HCEC 1CT (cell line): ENCODE results near the gene ATG2A.
"Not testable (repeated sequence)": the region's sequence is repeated elsewhere in the genome, so short reads cannot be mapped to it uniquely, and the experiment has no call there.

Experiments used
- DNase-seq: peaks from one replicate; pipeline ENCODE4 v3.0.0-alpha.2; 2017

Gene ATG2A

DNA sequence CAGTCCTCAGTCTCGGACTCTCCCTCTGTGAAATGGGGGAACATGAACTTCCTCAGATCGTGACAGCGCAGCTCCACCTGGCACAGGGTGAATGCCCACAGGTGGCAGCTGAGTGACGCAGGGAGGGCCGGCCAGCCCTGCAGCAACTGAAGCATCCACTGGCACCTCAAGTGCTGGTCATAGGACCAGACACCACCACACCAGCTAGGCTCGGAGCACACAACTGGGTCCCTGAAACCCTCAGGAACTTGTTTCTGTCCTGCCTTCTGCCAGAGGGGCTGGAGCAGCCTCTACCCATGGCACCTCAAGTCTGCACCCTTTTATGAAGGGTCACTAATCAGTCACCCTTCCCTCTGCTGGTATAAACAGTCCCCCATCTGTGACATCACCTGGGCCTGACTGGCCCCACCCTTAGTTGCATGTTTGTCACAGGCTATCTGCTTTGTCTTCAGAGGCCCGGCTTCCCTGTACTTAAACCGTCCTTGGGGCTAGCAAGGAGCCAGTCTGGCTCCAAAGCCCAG is 65.1 kb downstream of the ATG2A start:
- DNase-seq = no peak

DNA sequence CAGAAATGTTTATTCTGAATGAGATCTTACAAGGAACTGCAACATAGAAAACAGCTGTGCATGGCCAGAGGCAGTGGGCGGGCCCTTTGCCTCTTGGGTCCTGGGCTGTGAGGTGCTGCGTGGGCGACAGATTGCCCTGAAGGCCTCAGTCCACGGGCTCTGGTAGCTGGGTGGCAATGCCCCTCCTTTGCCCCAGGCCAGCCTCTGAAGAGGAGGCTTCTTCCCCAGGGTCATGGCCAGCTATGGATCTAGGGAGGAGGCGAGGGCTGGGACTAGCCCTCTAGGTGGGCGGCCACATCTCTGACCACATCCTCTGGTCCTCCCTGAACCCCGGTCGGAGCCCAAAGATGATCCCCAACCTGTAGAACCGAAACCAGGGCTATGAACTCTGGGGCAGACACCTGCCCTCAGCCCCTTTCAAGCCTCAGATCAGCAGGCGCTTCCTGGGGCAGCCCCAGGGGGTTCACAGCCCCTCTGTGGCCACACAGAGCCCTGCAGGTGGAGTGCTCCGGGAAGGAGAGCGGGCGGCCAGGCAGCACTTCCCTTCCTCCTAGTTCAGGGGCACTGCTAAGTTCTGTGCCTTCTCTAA is 65.9 kb downstream of the ATG2A start:
- DNase-seq = no peak

DNA sequence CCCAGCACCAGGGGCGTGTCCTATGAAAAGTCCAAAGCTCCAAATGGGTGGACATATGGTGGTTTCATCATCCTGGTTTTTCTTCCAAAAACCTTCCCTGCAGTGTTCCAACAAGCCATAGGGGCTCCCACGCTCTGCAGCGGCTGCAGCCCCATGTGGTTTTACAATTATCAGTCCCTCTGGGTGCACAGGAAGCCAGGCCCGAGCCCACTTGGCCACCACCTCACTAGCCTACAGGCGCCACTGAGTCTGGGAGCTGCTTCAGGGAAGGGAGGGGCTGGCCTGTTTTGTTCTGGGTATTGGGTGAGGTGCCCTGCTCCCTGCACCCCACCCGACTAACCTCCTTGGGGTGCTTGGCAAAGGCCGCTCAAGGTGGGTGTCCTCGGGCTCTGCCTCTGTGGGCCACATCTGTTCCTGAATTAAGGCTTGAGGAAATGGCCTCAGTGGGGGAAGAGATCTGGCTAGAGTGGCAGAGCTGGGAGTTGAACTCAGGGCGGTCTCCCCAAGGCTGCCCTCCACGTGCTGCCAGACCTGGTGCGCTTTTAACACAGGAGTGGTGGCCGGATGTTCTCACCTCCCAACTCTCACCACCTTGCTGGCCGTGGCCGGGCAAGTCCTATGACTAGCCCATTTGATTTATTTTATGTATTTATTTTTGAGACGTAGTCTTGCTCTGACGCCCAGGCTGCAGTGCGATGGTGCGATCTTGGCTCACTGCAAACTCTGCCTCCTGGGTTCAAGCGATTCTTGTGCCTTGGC is 67.2 kb downstream of the ATG2A start:
- no peak for DNase-seq

DNA sequence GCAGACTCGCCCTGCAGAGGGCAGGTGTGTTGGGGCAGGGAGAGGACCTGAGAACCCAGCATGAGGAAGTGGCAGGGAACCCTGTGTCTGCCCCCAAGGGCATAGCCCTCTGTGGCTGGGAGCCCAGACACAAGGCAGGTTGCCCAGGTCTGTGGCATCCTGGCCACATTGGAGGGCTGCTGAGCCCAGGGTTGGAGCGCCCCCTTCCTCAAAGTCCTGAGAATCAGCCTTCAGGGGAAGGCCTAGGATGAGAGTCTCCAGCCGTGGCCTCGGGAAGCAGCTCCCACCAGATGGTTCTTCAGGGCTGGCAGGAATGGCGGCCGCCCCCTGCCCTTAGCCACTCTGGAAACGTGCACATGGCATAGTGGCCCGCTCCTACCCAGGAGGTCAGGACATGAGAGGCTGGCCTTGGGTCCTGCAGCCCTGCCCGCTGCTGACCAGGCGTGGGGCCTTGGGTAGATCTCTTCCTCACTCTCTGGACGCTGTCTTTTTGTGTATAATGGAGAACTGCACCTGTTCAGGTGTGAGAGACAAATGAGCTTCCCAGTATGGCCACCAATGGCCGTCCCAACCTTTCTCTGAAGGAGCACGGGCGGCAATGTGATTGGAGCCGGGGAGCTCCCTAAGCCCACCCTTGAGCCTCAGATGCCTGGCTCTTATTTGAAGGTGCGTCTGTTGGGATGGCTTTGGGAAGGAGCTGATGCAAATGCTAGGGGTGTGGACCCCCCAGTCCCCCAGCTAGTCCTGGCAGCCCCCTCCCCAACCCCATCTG is 68.0 kb downstream of the ATG2A start:
- no peak for DNase-seq

DNA sequence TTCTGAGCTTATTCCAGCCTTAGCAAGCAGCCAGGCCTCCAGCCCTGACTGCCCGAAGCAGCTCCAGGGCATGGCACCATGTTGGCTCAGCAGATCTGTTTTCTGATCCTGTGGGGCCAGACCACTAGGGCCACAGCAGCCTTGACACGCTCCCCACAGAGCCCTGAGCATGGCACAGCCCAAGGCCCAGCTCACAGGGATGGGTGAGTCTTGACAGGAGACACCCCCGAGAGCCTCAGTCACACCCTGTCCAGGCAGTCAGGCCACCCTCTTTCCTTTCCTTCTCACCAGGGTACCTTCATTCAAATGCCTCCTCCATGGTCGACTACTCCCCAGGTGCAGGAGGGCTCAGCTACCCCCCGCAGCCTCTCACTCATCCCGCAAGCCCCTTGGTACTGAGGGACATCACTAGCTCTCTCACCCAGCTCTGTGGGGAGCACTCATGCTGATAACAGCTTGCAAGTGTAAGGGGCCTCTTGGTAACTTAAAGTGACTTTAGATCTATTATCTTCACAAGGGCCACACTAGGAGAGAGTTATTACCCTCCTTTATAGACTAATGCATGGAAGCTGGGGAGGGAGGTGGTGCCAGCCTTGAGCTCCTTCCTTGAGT is 68.7 kb downstream of the ATG2A start:
- DNase-seq = no peak

DNA sequence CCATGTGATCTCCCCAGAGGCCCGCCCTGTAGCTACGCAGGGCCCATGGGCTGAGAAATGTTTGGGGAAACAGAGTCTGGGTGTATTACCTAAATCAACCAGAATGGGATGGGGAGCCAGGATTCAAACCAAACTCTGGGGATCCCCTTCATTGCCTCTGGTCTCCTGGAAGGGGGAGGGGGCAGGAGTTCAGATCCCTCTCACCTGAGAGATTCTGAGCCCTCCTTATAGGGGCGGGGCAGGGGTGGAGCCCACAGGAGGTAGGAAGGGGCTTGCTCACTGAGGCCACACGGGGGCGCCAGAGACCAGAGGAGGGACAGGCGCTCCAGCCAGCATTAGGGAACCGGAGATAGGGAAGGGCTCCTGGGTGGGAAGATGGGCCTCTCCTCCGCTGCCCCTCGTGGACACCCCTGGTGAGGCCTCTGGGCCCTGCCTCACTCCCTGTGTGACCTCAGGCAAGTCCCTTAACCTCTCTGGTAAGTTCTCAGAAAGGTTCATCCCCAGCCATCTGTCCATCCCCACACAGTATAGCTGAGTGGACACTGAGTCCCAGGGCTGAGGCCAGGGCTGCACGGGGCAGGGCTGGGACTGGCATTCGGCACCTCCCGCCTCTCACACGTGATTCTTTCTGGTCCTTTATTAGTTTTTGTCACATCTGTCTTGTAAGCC is 69.9 kb downstream of the ATG2A start:
- peak; percentile 80 for DNase-seq

DNA sequence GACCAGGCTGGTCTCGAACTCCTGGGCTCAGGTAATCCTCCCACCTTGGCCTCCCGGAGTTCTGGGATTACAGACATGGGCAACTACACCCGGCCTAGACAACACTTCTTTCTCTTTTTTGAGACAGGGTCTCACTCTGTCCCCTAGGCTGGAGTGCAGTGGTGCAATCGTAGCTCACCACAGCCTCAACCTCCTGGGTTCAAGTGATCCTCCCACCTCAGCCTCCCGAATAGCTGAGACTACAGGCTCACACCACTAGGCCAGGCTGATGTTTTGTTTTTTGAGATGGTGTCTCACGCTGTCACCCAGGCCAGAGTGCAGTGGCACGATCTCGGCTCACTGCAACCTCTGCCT is 71.3 kb downstream of the ATG2A start:
- DNase-seq = not testable (repeated sequence)

DNA sequence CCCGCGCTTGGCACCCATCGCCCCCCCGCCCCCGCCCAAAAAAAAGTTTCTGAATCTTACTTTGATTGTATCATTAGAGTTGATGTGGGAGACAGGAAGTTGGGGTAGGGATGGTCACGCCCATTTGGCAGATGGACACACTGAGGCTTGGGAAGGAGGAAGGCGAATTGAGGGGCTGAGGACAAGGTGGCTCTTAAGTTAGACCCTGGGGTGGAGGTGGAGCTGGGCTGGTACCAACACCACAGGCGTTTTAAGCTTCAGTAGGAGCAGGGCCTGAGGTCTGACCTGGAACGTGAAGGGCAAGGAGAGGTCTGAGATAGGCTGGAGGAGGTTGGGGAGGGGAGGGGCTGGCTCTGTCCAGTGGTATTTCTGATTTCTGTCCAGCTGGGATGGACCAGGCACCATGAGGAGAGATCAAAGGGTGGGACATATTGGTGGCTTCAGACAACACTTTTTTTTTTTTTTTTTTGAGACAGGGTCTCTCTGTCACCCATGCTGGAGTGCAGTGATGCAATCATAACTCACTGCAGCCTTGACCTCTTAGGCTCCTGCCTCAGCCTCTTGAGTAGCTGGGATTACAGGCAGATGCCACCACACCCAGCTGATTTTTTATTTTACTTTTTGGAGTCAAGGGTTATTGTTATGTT is 71.8 kb downstream of the ATG2A start:
- no peak for DNase-seq
